AG04450 (cell line): Measurements from ENCODE around the gene MED13. TPM values are rescaled to one million over a fixed set of nuclear protein-coding genes. Genes with fewer than 3 reads are reported as not detected.

Experiments
- CTCF ChIA-PET: fragments of 300-600, 350-600 bp; formaldehyde crosslinking; extraction: SDS; loops from one replicate; lab custom pipeline; 2022; ENCODE audit warnings: antibody characterized with exemption, inconsistent platforms; lab: Charles Lee
- POLR2A ChIA-PET: fragments of 350-600 bp; formaldehyde crosslinking; extraction: SDS; loops from one replicate; lab custom pipeline; 2021; ENCODE audit warnings: antibody characterized with exemption, inconsistent platforms; lab: Yijun Ruan, JAX
- DNase-seq: peaks from one replicate; pipeline ENCODE4 v3.0.0-alpha.2; 2011; ENCODE audit warnings: low read depth, low spot score
- H3K27ac ChIP-seq: one replicate; pipeline ENCODE4 v1.5.1; 2012; ENCODE audit warnings: low read depth, low read length, control low read depth
- H3K27me3 ChIP-seq: one replicate; pipeline ENCODE4 v1.6.0; 2012; ENCODE audit warnings: low read length; ENCODE audit not compliant: control insufficient read depth, insufficient read depth
- H3K4me3 ChIP-seq: 2 replicates; pipeline ENCODE4 v1.5.1; 2011; ENCODE audit warnings: mild to moderate bottlenecking, low read depth, low read length, control low read depth
- H3K9me3 ChIP-seq: 2 replicates; pipeline ENCODE4 v1.5.1; 2012; ENCODE audit warnings: low read length; ENCODE audit not compliant: control insufficient read depth, insufficient read depth
- polyA plus RNA-seq: library from polyadenylated mRNA; depleted of rRNA; stranded (reverse); fragments of >200 nt; gene quantifications from 2 replicates; pipeline ENCODE4 v1.2.3, GENCODE V29; 2011
- TF ChIP-seq, protein P1 (sequence below): IDR thresholded peaks from 2 replicates; pipeline ENCODE4 v1.5.1; 2011; ENCODE audit warnings: low read depth, low read length, control low read depth, inconsistent platforms

Gene MED13
- polyA plus RNA-seq, 1 experiment, result 35.2 TPM

DNA sequence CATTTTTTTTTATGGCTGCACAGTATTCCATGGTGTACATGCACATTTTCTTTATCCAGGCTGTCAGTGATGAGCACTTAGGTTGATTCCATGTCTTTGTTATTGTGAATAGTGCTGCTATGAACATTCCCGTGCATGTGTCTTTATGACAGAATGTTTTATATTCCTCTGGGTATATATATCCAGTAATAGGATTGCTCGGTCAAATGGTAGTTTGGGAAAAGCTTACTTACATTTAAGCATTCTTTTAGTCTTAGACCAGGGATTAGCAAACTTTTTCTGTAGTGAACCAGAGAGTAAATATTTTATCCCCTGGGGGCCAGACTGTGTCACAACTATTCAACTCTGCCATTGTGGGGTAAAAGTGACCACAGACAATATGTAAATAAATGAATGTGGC lies 40.2 kb downstream of the MED13 start:
- H3K27me3 ChIP-seq, result no peaks in the 10 kb centered on the region
- DNase-seq, result no peak
- POLR2A ChIA-PET, result interaction anchor here (0.5 kb wide), 1 partner anchor 66 kb away, joined by 11 read pairs; no protein-coding TSS in a partner anchor

DNA sequence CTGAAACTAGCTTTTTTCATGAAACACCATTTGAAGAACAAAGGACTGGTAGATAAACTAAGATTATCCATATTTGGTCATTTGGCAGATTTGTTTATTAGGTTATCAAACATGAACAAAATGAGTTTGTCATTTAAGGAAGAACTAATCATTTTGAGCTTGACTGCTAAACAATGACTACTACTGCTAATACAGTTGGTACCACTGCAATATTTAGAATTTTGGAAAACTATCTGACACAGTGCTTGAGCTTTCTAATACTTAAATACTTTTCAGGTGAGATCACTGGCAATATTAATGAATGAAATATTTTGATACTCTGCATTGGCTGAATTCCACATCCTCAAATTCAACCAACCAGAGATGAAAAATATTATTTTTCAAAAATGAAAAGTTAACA lies 47.2 kb downstream of the MED13 start:
- Histone ChIP-seq H3K9me3 (no peaks in the 10 kb centered on the region; the same call in 1 of the 2 replicates), H3K27ac (no peak overlapping the region), H3K4me3 (no peak overlapping the region), H3K27me3 (no peaks in the 10 kb centered on the region)
- no peak for DNase-seq
- TF ChIP-seq, protein P1, sequence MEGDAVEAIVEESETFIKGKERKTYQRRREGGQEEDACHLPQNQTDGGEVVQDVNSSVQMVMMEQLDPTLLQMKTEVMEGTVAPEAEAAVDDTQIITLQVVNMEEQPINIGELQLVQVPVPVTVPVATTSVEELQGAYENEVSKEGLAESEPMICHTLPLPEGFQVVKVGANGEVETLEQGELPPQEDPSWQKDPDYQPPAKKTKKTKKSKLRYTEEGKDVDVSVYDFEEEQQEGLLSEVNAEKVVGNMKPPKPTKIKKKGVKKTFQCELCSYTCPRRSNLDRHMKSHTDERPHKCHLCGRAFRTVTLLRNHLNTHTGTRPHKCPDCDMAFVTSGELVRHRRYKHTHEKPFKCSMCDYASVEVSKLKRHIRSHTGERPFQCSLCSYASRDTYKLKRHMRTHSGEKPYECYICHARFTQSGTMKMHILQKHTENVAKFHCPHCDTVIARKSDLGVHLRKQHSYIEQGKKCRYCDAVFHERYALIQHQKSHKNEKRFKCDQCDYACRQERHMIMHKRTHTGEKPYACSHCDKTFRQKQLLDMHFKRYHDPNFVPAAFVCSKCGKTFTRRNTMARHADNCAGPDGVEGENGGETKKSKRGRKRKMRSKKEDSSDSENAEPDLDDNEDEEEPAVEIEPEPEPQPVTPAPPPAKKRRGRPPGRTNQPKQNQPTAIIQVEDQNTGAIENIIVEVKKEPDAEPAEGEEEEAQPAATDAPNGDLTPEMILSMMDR, result no peak
- ChIA-PET POLR2A (no interaction called here), CTCF (no interaction called here)

More for the DNA sequence above, 40.2 kb downstream of the MED13 start:
- TF ChIP-seq, protein P1, result no peak
- H3K9me3 ChIP-seq, result no peaks in the 10 kb centered on the region
- CTCF ChIA-PET, result interaction anchor here (0.5 to 0.6 kb wide), 2 partner anchors 23 to 41 kb away, joined by 3 read pairs; no protein-coding TSS in a partner anchor
- H3K4me3 ChIP-seq, result no peak overlapping the region
- no peak overlapping the region for H3K27ac ChIP-seq

DNA sequence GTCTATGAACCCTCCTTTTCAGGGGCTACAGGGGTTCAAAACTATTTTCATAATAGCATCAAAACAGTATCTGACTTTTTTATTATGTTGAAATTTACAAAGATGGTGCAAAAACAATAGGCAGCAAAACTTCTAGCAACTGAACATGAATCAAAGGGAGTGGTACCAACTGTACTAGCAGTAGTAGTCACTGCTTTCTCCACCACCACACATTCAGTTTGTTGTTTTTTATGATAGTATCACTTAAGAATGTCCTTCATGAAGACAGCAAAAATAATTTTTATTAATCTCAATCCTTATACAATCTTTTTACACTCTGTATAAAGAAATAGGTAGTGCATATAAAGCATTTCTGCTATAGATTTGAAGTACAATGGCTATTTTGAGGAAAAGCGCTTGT lies 47.6 kb downstream of the MED13 start:
- Histone ChIP-seq H3K27me3 (no peaks in the 10 kb centered on the region), H3K27ac (no peak overlapping the region), H3K9me3 (no peaks in the 10 kb centered on the region; the same call in 1 of the 2 replicates), H3K4me3 (no peak overlapping the region)
- TF ChIP-seq, protein P1, result no peak
- peak; percentile 8 for DNase-seq
- ChIA-PET CTCF (no interaction called here), POLR2A (no interaction called here)

DNA sequence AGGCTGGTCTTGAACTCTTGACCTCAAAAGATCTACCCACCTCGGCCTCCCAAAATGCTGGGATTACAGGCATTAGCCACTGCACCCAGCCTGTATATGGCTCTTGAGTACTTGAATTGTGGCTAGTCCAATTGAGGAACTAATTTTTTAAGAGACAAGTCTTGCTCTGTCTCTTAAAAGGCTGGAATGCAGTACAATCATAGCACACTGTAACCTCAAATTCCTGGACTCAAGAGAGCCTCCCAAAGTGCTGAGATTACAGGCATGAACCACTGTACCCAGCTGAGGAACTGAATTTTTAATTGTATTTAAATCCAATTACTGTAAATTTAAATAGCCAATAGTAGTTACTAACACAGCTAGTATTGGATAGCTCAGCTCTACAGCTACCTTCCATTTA lies 50.6 kb downstream of the MED13 start:
- TF ChIP-seq, protein P1, result no peak
- no peak overlapping the region for H3K4me3 ChIP-seq
- ChIA-PET POLR2A (no interaction called here), CTCF (no interaction called here)
- no peak overlapping the region for H3K27ac ChIP-seq
- no peaks in the 10 kb centered on the region for H3K27me3 ChIP-seq
- no peak for DNase-seq
- no peaks in the 10 kb centered on the region; the same call in 1 of the 2 replicates for H3K9me3 ChIP-seq

DNA sequence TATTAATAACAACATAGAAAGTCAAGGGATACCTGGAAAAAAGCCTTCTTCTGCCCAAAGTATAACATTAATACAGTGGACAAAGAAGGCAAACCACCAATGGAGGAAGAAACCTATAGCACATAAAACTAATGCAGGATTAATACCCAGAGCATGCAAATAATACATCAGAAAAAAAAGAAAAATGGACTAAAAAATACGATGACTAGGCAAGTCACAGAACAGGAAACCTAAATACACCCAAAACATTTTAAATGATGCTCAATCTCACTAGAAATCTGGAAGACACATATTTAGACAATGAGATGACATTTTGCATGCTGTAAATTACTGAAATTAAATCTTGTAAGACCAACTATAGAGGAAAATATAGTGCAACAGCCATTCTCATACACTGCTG lies 55.9 kb downstream of the MED13 start:
- CTCF ChIA-PET, result no interaction called here
- POLR2A ChIA-PET, result no interaction called here
- Histone ChIP-seq H3K4me3 (no peak overlapping the region), H3K9me3 (no peaks in the 10 kb centered on the region), H3K27ac (no peak overlapping the region), H3K27me3 (no peaks in the 10 kb centered on the region)
- DNase-seq, result no peak
- TF ChIP-seq, protein P1, result no peak
